Measurements from ENCODE around the gene SLC25A3.

Gene SLC25A3

GRCh38 chr12:98606359-98606988 is 13.0 kb downstream of the SLC25A3 start:
- Histone ChIP-seq H3K9me3 (ENCODE audit: insufficient read depth, low read length) (no peaks in the 10 kb centered on the region), H3K9ac (ENCODE audit: low read length) (no peak overlapping the region), H2AFZ (ENCODE audit: low read depth, low read length) (no peak overlapping the region), H4K20me1 (ENCODE audit: insufficient read depth, low read length) (no peaks in the 10 kb centered on the region), H3K4me2 (ENCODE audit: low read length) (no peak overlapping the region), H3K79me2 (ENCODE audit: low read length) (no peaks in the 10 kb centered on the region), H3K4me3 (ENCODE audit: low read length) (no peak overlapping the region), H3K4me1 (ENCODE audit: low read length) (no peaks in the 10 kb centered on the region), H3K27ac (ENCODE audit: low read length) (no peak overlapping the region), H3K36me3 (replicated peaks; ENCODE audit: low read depth, low read length) (peaks cover 25% of the 10 kb centered on the region), H3K27me3 (ENCODE audit: low read depth, low read length) (no peaks in the 10 kb centered on the region)
- no peak for TF ChIP-seq EZH2phosphoT487 (IDR thresholded peaks at IDR 0.05; ENCODE audit: low read depth)
- TF ChIP-seq, protein P1, sequence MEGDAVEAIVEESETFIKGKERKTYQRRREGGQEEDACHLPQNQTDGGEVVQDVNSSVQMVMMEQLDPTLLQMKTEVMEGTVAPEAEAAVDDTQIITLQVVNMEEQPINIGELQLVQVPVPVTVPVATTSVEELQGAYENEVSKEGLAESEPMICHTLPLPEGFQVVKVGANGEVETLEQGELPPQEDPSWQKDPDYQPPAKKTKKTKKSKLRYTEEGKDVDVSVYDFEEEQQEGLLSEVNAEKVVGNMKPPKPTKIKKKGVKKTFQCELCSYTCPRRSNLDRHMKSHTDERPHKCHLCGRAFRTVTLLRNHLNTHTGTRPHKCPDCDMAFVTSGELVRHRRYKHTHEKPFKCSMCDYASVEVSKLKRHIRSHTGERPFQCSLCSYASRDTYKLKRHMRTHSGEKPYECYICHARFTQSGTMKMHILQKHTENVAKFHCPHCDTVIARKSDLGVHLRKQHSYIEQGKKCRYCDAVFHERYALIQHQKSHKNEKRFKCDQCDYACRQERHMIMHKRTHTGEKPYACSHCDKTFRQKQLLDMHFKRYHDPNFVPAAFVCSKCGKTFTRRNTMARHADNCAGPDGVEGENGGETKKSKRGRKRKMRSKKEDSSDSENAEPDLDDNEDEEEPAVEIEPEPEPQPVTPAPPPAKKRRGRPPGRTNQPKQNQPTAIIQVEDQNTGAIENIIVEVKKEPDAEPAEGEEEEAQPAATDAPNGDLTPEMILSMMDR (IDR thresholded peaks at IDR 0.05; ENCODE audit: low read depth, low read length) = peak; percentile 27

DNA sequence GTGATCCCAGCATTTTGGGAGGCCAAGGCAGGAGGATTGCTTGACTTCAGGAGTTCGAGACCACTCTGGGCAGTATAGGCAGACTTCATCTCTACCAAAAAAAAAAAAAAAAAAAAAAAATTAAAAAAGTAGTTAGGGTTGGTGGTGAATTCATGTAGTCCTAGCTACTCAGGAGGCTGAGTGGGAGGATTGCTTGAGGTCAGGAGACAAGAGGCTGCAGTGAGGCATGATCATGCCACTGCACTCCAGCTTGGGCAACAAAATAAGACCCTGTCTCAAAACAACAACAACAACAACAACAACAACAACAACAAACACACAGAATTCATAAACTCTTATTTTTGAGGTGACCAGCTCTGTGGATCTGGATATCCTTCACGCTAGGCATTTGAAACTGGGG is 17.1 kb downstream of the SLC25A3 start:
- TF ChIP-seq, protein P1 (IDR thresholded peaks at IDR 0.05; ENCODE audit: low read depth, low read length) = no peak
- no peak for TF ChIP-seq EZH2phosphoT487 (IDR thresholded peaks at IDR 0.05; ENCODE audit: low read depth)
- H3K4me1 ChIP-seq (ENCODE audit: low read length) = peaks cover 15% of the 10 kb centered on the region
- H3K27me3 ChIP-seq (ENCODE audit: low read depth, low read length) = no peaks in the 10 kb centered on the region
- H3K79me2 ChIP-seq (ENCODE audit: low read length) = no peaks in the 10 kb centered on the region
- no peaks in the 10 kb centered on the region for H3K9me3 ChIP-seq (ENCODE audit: insufficient read depth, low read length)
- H3K27ac ChIP-seq (ENCODE audit: low read length) = no peak overlapping the region
- no peak overlapping the region for H3K4me2 ChIP-seq (ENCODE audit: low read length)
- H3K9ac ChIP-seq (ENCODE audit: low read length) = no peak overlapping the region
- H4K20me1 ChIP-seq (ENCODE audit: insufficient read depth, low read length) = no peaks in the 10 kb centered on the region
- no peak overlapping the region for H2AFZ ChIP-seq (ENCODE audit: low read depth, low read length)
- no peaks in the 10 kb centered on the region for H3K36me3 ChIP-seq (replicated peaks; ENCODE audit: low read depth, low read length)
- no peak overlapping the region for H3K4me3 ChIP-seq (ENCODE audit: low read length)

DNA sequence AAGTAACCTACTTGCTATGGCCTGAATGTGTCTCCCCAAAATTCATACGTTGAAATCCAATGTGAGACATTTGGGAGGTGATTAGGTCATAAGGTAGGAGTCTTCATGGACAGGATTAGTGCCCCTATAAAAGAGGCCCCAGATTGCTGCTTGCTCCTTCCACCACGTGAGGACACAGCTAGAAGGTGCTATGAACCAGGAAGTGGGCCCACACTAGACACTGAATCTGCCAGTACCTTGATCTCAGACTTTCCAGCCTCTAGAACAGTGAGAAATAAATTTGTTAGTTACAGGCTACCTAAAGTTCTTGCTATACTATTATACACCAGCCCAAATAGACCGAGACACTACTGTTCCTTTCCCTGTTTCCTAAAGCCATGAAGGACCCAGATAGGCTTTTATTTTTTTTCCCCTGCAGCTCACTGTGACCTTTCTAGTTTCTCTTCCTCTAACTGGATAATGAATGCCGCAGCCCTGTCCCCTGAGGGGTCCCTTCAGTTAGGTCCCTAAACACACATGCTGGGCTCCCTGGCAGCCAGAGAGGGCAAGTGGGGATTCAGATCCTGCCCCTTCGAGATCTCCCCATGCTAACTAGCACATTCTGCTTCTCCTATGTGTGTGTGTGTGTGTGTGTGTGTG is 19.3 kb downstream of the SLC25A3 start:
- peak overlapping the region; percentile 45 for H3K4me2 ChIP-seq (ENCODE audit: low read length)
- H3K4me1 ChIP-seq (ENCODE audit: low read length) = peaks cover 15% of the 10 kb centered on the region
- no peak overlapping the region for H3K4me3 ChIP-seq (ENCODE audit: low read length)
- no peaks in the 10 kb centered on the region for H3K27me3 ChIP-seq (ENCODE audit: low read depth, low read length)
- H3K27ac ChIP-seq (ENCODE audit: low read length) = peak overlapping the region; percentile 62
- H2AFZ ChIP-seq (ENCODE audit: low read depth, low read length) = peak overlapping the region; percentile 43; the same call in 1 of the 2 replicates
- no peaks in the 10 kb centered on the region for H3K79me2 ChIP-seq (ENCODE audit: low read length)
- no peaks in the 10 kb centered on the region for H4K20me1 ChIP-seq (ENCODE audit: insufficient read depth, low read length)
- H3K9ac ChIP-seq (ENCODE audit: low read length) = peak overlapping the region; percentile 9; the same call in 1 of the 2 replicates
- no peaks in the 10 kb centered on the region for H3K36me3 ChIP-seq (replicated peaks; ENCODE audit: low read depth, low read length)
- no peak for TF ChIP-seq EZH2phosphoT487 (IDR thresholded peaks at IDR 0.05; ENCODE audit: low read depth)
- TF ChIP-seq, protein P1 (IDR thresholded peaks at IDR 0.05; ENCODE audit: low read depth, low read length) = peak; percentile 23
- H3K9me3 ChIP-seq (ENCODE audit: insufficient read depth, low read length) = no peaks in the 10 kb centered on the region

GRCh38 chr12:98618952-98619351 is 25.5 kb downstream of the SLC25A3 start:
- H3K79me2 ChIP-seq (ENCODE audit: low read length) = no peaks in the 10 kb centered on the region
- H2AFZ ChIP-seq (ENCODE audit: low read depth, low read length) = no peak overlapping the region
- H3K36me3 ChIP-seq (replicated peaks; ENCODE audit: low read depth, low read length) = no peaks in the 10 kb centered on the region
- no peak overlapping the region for H3K27ac ChIP-seq (ENCODE audit: low read length)
- TF ChIP-seq, protein P1 (IDR thresholded peaks at IDR 0.05; ENCODE audit: low read depth, low read length) = no peak
- TF ChIP-seq EZH2phosphoT487 (IDR thresholded peaks at IDR 0.05; ENCODE audit: low read depth) = no peak
- no peak overlapping the region for H3K4me2 ChIP-seq (ENCODE audit: low read length)
- H3K4me3 ChIP-seq (ENCODE audit: low read length) = no peak overlapping the region
- no peaks in the 10 kb centered on the region for H3K4me1 ChIP-seq (ENCODE audit: low read length)
- H3K9ac ChIP-seq (ENCODE audit: low read length) = no peak overlapping the region
- H3K9me3 ChIP-seq (ENCODE audit: insufficient read depth, low read length) = no peaks in the 10 kb centered on the region
- H3K27me3 ChIP-seq (ENCODE audit: low read depth, low read length) = no peaks in the 10 kb centered on the region
- H4K20me1 ChIP-seq (ENCODE audit: insufficient read depth, low read length) = no peaks in the 10 kb centered on the region

Data from OCI-LY3 (cell line).